Stimulated activated CD8-positive, alpha-beta memory T cell treated with anti-CD3 and anti-CD28 coated beads, Interleukin-12 subunit alpha, Interleukin-12 subunit beta, amount 100 ng/mL, for 24 hours (primary cell): Measurements from ENCODE around the gene SLC37A3.
"Not testable (repeated sequence)": the region's sequence is repeated elsewhere in the genome, so short reads cannot be mapped to it uniquely, and the experiment has no call there.

Experiments
- DNase-seq: peaks from one replicate; pipeline ENCODE4 v3.0.0-alpha.2; 2020; ENCODE audit errors: extremely low read depth

SLC37A3 gene, protein sequence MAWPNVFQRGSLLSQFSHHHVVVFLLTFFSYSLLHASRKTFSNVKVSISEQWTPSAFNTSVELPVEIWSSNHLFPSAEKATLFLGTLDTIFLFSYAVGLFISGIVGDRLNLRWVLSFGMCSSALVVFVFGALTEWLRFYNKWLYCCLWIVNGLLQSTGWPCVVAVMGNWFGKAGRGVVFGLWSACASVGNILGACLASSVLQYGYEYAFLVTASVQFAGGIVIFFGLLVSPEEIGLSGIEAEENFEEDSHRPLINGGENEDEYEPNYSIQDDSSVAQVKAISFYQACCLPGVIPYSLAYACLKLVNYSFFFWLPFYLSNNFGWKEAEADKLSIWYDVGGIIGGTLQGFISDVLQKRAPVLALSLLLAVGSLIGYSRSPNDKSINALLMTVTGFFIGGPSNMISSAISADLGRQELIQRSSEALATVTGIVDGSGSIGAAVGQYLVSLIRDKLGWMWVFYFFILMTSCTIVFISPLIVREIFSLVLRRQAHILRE

DNA sequence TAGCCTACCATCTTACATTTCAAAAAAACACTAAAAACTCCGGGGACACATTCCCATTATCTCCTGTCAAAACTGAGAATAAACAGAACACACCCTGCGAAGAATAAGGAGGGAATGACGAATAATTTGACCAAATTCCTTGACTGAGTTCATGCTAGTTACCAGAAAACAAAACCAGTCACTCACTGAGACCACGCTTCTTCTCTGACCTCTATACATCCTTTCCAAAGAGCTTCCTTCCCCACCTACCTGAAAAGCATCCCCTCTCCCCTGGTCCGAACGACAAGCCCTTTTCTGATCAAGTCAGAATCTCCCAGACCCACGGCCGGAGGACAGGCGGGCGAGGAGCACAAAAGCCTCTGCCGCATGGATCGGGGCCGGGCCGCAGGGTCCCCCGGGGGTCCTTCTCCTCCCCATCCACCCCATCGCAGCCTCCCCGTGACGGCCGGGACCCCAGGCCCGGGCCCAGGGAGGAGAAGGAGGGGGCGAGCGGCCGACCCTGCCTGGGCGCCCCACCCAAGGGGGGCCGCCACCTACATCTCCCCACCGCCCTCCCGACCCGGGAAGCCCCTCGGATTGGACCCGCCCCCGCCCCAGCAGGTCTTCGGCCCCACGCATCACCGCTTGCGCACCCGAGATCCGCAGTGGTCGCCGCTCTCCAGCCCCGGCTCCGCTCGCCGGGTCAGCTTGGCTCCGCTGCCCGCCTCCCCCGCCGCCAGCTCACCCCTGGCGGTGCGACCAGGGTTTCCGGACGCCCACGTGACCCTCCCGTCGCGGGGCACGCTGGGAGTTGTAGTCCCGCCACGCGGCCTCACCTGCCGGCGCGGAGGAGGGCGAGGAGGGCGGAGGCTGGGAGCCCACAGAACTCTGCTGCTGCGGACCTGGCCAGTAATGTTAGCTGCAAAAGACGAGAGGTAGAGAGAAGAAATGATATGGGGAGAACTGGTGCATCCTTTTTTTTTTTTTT is at the start of gene SLC37A3:
TSS of gene SLC37A3 (minus strand) at position 747 of the 967 bp plus-strand sequence. CDS start 16,004 bp downstream, outside the sequence.
- peak; percentile 76 for DNase-seq

DNA sequence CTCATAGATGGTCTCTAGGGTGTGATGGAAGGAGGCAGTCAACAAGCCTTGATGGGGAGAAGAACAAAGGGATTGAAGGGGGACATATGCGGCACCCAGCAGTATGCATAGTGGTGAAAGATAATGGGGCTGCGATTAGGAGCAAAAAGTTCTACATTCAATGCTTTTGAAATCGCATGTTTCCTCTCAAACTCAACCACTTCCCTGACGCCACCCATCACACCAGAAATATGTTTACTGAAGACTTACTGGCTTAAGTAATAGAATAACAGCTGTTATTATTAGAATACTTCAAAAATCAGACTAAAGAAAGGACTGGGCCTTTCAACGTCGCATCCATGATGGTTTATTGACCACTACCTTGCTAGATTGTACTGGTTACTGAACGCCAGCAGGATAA is 49.5 kb upstream of the SLC37A3 start:
- no peak for DNase-seq

DNA sequence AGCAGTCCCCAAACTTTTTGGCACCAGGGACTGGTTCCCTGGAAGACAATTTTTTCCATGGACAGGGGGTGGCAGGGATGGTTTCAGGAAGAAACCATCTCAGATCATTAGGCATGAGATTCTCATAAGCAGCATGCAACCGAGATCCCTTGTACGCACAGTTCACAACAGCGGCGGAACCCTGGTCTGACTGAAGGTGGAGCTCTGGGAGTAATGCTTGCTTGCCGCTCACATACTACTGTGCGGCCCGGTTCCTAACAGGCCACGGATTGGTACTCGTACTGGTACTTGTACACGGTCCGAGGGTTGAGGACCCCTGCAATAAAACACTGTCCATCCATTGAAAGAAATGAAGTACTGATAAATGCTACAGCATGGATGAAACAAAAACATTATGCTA is 48.1 kb upstream of the SLC37A3 start:
- no peak for DNase-seq

DNA sequence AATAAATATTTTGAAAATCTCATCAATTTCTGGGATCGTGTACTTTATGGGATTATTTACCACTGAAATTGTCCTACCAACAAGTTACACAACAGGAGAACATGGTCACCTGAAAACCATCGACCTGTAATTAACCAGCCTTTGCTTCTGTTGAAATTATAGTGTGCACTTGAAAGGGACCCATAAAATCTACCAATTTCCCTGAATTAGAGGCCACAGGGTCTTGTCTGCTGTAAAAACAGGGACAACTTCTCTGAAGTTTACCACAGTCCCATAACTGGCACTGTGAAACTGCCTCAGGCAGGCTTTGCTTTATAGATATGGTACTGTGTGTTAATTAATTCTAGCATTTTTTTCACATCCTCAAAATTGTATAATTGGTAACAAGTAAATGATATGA is 43.2 kb upstream of the SLC37A3 start:
- DNase-seq, result no peak

DNA sequence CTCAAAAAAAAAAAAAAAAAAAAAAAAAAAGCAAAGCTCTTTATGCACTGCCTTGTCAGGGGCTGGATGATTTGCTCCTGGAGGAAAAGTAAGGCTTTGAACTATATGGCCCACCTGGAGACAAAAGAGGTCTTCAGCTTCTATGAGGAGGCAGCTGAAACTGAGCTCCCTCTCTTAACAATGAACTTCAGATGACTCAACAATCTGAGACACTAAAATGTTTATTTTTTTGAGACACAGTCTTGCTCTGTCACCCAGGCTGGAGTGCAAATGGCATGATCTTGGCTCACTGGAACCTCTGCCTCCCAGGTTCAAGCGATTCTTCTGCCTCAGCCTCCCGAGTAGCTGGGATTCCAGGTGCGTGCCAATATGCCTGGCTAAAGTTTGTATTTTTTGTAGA is 42.3 kb upstream of the SLC37A3 start:
- no peak for DNase-seq

DNA sequence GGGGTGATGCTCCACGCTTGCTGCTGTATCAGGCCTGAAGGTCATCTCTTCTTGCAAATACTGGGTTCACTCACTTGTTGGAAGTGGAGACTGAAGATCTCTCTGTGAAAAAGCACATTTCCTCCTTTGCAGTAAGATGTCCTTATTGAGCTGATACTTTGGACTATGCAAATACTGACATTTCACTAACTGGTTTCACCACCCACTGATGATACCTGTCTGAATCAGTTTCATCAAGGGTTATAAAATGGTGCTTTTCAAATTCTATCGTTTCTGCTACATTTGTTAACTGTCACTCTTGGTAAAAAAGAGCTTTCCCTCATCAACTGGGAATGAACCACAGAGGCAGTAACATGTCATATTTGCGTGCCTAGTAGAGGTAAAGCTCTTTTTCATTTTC is 41.0 kb upstream of the SLC37A3 start:
- DNase-seq, result no peak

DNA sequence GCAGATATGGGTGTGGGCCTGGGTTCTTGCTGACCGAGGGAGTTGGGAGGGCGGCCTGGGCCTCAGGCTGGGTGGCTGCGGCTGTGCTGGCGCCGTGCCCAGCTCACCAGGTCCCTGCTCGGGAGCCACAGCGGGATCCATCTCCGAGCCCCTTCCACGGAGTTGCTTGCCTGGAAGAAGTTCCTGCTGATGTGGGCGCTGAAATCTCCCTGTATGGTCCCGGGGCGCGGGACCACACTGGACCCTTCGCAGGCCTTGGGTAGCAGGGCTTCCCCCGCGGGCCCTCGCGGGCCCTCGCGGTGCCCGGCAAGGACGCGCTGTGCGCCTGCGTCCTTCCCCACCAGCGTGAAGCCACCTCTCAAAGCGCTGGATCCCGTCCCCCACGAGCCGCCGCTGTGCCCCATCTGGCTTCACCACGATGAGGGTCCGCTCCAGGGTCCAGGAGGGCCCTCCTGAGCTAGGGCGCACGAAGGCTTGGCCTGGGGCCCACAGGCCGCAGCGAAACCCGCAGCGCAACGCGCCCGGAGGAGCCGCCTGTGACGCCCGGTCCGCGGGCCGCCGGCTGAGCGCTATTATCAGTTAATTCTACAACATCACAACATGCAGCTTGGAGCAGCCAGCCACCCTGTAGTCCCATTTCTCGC is 37.0 kb upstream of the SLC37A3 start:
- DNase-seq, result no peak

DNA sequence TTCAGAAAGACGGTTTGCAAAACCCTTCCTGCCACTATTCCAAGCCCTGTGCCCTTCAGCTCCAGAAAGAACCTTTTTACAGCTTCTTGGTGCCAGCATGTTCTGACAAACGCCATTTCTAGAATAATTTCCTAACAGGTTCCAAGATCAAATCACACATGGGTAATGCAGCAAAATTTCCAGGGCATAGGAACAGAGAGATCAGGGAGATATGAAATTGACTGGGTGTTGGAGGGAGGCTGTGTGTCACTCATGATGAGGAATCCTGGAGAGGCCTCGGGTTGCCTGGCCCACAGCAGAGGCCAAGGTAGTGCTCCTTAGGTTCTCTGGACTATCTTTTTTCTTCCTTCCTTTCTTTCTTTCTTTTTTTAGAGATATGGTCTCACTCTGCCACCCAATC is 35.1 kb upstream of the SLC37A3 start:
- no peak for DNase-seq

DNA sequence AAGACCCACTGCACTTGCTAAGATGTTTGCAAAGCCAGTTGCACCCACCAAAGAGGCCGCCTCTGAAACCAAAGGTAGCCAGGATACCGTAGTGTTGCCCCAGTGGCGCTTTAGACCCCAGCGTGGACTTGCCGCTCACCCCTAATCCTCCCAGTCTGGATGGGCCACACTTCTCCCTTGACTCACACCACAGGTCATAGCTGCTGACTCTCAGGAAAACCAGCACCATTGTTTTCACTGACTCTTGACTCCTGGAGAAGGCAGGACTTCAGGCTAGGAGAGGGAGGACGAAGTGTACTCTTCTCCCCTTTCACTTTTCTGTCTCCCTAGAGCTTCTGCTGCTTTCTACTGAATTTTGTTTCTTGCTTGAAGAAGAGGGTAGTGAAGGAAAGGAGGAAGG is 27.8 kb upstream of the SLC37A3 start:
- no peak for DNase-seq

DNA sequence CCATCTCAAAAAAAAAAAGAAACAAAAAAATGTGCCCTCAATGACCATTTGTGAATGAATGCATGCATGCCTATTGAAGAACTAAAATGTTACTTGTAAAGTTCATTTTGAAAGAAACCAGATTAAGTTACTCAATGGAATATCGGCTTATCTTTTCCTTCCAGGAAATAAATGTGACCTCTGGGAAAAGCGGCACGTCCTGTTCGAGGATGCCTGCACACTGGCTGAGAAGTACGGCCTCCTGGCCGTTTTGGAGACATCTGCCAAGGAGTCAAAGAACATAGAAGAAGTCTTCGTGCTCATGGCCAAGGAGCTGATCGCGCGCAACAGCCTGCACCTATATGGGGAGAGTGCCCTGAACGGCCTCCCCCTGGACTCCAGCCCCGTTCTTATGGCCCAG is 27.4 kb upstream of the SLC37A3 start:
- no peak for DNase-seq

DNA sequence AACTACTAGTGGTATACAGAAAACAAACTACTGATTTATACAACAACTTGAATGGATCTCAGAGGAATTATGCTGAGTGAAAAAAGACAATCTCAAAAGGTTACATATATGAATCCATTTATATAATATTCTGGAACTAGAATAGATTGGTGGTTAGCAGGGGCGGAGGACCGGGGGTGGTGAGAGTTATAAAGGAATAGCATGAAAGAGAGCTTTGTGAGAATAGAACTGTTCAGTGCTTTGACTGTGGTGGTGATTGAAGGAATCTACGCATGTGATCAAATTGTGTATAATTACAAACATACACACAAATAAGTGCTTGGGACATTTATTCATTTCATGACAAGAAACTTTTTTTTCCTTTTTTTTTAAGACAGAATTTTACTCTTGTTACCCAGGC is 25.2 kb upstream of the SLC37A3 start:
- no peak for DNase-seq

DNA sequence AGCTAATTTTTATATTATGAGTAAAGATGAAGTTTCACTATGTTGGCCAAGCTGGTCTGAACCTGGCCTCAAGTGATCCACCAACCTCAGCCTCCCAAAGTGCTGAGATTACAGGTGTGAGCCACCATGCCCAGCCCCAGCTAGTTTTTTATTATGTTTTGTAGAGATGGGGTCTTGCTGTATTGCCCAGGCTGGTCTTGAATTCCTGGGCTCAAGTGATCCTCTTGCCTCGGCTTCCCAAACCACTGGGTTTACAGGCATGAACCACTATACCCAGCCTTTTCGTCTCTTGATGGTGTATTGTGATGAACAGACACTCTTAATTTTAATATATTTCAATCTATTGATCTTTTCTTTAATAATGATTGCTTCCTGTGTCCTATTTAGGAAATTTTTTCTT is 23.2 kb upstream of the SLC37A3 start:
- DNase-seq, result no peak

DNA sequence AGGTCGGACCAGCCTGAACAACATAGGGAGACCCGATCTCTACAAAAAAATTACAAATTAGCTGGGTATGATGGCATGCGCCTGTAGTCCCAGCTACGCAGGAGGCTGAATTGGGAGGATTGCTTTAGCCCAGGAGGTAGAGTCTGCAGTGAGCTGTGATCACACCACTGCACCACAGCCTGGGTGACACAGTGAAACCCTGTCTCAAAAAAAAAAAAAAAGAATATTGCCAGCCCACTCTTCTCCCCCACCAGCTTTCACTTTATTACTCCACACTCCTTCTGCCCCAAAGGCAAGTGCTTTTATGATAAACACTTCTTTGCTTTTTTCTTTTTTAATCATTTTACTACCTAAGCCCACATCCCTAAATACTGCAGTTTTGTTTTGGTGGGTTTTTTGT is 20.3 kb upstream of the SLC37A3 start:
- no peak for DNase-seq

DNA sequence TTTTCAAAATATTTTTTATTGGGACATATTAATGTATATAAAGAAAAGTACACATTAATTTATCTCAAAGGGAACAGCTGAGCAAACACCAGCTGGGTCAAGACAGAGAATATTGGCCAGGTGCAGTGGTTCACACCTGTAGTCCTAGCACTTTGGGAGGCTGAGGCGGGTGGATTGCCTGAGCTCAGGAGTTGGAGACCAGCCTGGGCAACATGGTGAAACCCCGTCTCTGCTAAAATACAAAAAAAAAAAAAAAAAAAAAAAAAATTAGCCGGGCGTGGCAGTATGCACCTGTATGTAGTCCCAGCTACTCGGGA is 19.8 kb upstream of the SLC37A3 start:
- DNase-seq, result not testable (repeated sequence)

DNA sequence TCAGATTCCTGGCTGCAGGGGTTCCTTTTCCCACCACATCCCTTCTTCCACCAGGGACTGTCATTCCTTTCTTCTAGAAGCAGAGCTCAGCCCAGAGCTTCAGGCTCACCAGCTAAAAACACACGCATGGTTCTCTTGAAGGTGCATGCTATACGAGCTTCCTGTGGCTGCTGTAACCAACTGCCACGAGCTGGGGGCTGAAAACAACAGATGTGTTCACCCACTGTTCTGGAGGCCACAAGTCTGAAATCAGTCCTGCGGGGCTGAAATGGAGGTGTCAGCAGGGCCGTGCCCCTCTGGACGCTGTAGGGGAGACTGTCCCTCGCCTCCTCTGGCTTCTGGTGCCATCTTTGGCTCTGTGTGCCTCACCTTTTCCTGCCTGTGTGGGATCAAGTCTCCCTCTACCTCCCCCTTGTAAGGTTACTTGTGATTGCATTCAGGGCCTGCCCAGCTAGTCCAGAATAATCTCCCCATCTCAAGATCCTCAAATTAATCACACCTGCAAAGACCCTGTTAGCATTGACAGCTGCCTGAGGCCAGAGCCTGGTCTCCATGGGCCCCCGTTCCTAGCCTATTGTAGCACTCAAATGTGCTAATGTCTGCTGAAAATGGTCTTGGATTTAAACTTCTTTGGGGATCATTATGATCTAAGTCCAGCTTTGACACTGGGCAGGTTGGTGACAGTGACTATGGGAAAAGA is 19.3 kb upstream of the SLC37A3 start:
- no peak for DNase-seq

DNA sequence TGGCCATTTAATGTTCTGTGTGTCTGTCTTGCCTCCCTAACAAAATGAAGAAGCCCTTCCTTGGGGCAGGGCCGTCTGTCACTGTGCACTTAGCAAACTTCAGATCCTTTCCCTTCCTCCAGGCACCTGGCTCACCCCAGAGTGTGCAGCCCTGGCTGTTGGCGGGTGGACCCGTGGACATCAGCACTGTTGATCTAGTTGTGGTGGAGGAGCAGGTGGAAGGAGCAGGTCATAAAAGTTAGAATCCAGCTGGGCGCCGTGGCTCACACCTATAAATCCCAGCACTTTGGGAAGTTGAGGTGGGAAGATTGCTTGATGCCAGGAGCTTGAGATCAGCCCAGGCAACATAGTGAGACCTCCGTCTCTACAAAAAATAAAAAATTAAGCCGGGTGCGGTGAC is 18.2 kb upstream of the SLC37A3 start:
- no peak for DNase-seq

DNA sequence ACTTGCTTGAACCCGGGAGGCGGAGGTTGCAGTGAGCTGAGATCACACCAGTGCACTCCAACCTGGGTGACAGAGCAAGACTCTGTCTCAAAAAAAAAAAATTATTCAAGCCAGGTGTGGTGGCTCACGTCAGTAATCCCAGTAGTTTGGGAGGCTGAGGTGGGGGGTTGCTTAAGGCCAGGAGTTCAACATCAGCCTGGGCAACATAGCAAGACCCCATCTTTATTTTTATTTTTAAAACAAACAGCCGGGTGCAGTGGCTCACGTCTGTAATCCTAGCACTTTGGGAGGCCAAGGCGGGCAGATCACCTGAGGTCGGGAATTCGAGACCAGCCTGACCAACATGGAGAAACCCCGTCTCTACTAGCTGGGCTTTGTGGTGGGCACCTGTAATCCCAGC is 17.5 kb upstream of the SLC37A3 start:
- not testable (repeated sequence) for DNase-seq

DNA sequence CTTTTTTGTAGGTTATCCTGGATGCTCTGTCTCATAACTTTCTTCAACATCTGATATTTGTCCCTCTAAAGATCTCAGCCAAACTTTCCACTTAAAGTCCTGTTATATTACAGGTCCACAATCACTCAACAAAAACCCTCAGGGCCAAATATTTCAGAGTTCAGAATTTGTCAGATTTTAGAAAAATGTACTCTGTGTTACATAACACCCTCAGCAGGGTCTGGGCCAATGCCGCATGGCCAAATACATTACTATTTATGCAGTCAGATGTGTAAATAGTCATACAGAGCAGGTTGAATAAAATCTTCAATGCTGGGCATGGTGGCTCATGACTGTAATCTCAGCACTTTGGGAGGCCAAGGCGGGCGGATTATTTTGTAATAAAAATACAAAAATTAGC is 17.0 kb upstream of the SLC37A3 start:
- no peak for DNase-seq

DNA sequence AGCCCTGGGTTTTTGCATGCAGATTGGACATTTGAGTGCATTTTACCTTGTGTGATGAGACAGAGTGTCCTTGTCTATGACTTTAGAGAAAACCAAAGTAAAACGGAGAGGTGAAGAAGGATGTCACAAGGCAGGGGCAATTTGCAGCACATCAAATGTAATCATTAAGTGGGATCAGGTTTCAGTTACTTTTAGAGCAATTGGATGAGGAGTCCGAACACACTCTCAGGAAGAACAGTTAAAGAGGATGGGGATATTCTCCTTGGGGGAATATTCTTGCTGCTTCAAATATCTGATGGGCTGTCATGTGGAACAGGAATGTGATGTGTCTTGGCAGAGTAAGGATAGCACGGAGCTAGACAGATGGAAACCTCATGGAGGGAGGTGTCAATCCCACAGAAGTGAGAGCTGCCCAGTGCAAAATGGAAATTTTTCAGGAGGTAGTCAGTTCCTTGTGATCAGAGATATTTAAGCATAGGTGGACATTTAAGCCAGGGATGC is 6.3 kb upstream of the SLC37A3 start:
- DNase-seq, result no peak

DNA sequence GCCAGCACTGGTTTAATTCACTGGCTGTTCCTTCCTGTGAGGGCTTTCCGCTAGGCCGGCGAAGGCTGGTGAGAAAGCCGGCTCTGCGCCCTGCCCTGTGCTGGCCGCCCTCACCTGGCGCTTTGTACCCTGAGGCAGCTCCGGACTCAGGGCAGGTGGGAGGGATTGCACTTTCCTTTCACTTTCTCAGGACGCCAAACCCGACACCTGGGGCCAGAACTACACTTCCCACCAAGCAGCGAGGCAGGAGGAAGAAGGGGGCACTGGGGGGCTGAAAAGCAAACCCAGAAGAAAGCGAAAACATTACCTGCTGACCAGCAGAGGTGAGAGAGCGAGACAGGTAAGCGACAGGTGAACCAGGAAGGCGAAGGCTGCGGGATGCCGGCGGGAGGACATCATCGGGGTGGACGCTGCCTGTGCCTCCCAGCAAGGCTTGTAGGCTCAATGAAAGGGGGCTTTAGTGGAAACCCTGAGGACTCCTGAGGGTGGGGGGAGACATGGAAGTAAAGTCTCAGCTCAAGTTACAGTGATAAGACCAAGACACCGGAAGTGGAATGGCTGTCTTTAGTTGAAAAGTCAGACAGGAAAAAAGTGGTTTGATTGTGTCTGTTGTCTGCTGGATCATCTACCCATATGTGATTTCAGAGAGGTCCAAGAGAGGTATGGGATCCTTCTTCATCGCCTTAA is 5.7 kb upstream of the SLC37A3 start, which contains the start of gene RAB19:
TSS of gene RAB19 (plus strand) at position 181 of the 687 bp plus-strand sequence. CDS start 3,589 bp downstream, outside the sequence.
- no peak for DNase-seq
